Glomerular visceral epithelial cell (primary cell): ENCODE data around the gene CEP131.
"Not testable (repeated sequence)": the region's sequence is repeated elsewhere in the genome, so short reads cannot be mapped to it uniquely, and the experiment has no call there.

ENCODE experiments used
- DNase-seq: peaks from one replicate; pipeline ENCODE4 v3.0.0-alpha.2; 2016; ENCODE audit errors: extremely low spot score

The CEP131 gene

GRCh38 chr17:81165246-81166032 is 57.3 kb downstream of the CEP131 start, which contains the start of gene PVALEF:
Gene PVALEF (plus strand): TSS chr17:81165507. CDS start chr17:81181227, 15,720 bp downstream.
- no peak for DNase-seq

GRCh38 chr17:81164371-81165245 is 58.2 kb downstream of the CEP131 start:
- no peak for DNase-seq

- DNase-seq, result no peak
Measured at GRCh38 chr17:81163703-81164370, 58.9 kb downstream of the CEP131 start.

GRCh38 chr17:81163051-81163695 is 59.6 kb downstream of the CEP131 start:
- DNase-seq, result no peak

- DNase-seq, result no peak
Measured at GRCh38 chr17:81162491-81162890, 60.3 kb downstream of the CEP131 start.

GRCh38 chr17:81161972-81162371 is 60.8 kb downstream of the CEP131 start:
- DNase-seq, result no peak

GRCh38 chr17:81161536-81161935 is 61.2 kb downstream of the CEP131 start:
- no peak for DNase-seq

- no peak for DNase-seq
Measured at GRCh38 chr17:81160747-81161453, 61.9 kb downstream of the CEP131 start.

- no peak for DNase-seq
Measured at GRCh38 chr17:81160306-81160705, 62.5 kb downstream of the CEP131 start.

GRCh38 chr17:81159611-81160265 is 63.0 kb downstream of the CEP131 start:
- no peak for DNase-seq

GRCh38 chr17:81158688-81159590 is 63.8 kb downstream of the CEP131 start:
- no peak for DNase-seq

GRCh38 chr17:81157848-81158687 is 64.7 kb downstream of the CEP131 start:
- DNase-seq, result no peak

GRCh38 chr17:81156866-81157805 is 65.6 kb downstream of the CEP131 start:
- DNase-seq, result no peak

- DNase-seq, result no peak
Measured at GRCh38 chr17:81154961-81155360, 67.8 kb downstream of the CEP131 start.

- not testable (repeated sequence) for DNase-seq
Measured at GRCh38 chr17:81154016-81154415, 68.7 kb downstream of the CEP131 start.

GRCh38 chr17:81153340-81153803 is 69.4 kb downstream of the CEP131 start:
- DNase-seq, result no peak

- no peak for DNase-seq
Measured at GRCh38 chr17:81152288-81152828, 70.4 kb downstream of the CEP131 start.
